Vagina (tissue), 2 donors: ENCODE measurements around the gene PDCD1. TPM values are rescaled to one million over a fixed set of nuclear protein-coding genes. Genes with fewer than 3 reads are reported as not detected.
"Not testable (repeated sequence)": the region's sequence is repeated elsewhere in the genome, so short reads cannot be mapped to it uniquely, and the experiment has no call there.

Source experiments
- DNase-seq, 2 donors: peaks; one replicate each; pipeline ENCODE4 v3.0.0-alpha.2; 2017; ENCODE audit errors: extremely low spot score in 2 of 2
- H3K27ac ChIP-seq: fragments of 200-600 bp; sonication (generic); one replicate; pipeline ENCODE4 v1.5.1; 2019
- H3K27me3 ChIP-seq: fragments of 200-600 bp; sonication (generic); one replicate; pipeline ENCODE4 v1.5.1; 2019
- H3K36me3 ChIP-seq, 2 donors: fragments of 200-600 bp; sonication (generic); one replicate each; pipeline ENCODE4 v1.5.1; 2017 to 2019
- H3K4me1 ChIP-seq: fragments of 200-600 bp; sonication (generic); one replicate; pipeline ENCODE4 v1.5.1; 2019
- H3K4me3 ChIP-seq, 2 donors: fragments of 200-600 bp; sonication (generic); 1 replicate in 1 of 2; 2 replicates in 1 of 2; pipeline ENCODE4 v1.5.1; 2016 to 2019
- H3K9me3 ChIP-seq: fragments of 200-600 bp; sonication (generic); one replicate; pipeline ENCODE4 v1.5.1; 2019
- POLR2A ChIP-seq, 2 donors: fragments of 450-650 bp; IDR thresholded peaks; one replicate each; pipeline ENCODE4 v1.6.1; 2017; ENCODE audit warnings: antibody characterized with exemption in 2 of 2, mild to moderate bottlenecking in 2 of 2, moderate library complexity in 2 of 2
- POLR2AphosphoS5 ChIP-seq, 2 donors: sonication (generic); formaldehyde crosslinking; IDR thresholded peaks; one replicate each; pipeline ENCODE4 v1.9.0; 2017; ENCODE audit warnings: antibody characterized with exemption in 2 of 2, mild to moderate bottlenecking in 2 of 2, low read depth in 1 of 2; ENCODE audit not compliant: insufficient read depth in 1 of 2
- intact Hi-C: fragments of 100-400 bp; cut with DNase I; formaldehyde crosslinking; loops from one replicate; pipeline ENCODE4 v1.15.1; 2023
- total RNA-seq: library from RNA; depleted of rRNA; stranded (reverse); fragments of >200 nt; gene quantifications from one replicate; pipeline ENCODE4 v1.2.3, GENCODE V29; 2016
- TF ChIP-seq, protein P1 (sequence below), 3 experiments: fragments of 450-650 bp in 2 of 3; fragments of 200-600 bp in 1 of 3; sonication (generic) in 1 of 3; IDR thresholded peaks; one replicate each; pipeline ENCODE4 v1.5.1; 2017 to 2019; ENCODE audit warnings: antibody characterized with exemption in 3 of 3, mild to moderate bottlenecking in 2 of 3, moderate library complexity in 2 of 3

Gene PDCD1
- 3.9 TPM for total RNA-seq

DNA sequence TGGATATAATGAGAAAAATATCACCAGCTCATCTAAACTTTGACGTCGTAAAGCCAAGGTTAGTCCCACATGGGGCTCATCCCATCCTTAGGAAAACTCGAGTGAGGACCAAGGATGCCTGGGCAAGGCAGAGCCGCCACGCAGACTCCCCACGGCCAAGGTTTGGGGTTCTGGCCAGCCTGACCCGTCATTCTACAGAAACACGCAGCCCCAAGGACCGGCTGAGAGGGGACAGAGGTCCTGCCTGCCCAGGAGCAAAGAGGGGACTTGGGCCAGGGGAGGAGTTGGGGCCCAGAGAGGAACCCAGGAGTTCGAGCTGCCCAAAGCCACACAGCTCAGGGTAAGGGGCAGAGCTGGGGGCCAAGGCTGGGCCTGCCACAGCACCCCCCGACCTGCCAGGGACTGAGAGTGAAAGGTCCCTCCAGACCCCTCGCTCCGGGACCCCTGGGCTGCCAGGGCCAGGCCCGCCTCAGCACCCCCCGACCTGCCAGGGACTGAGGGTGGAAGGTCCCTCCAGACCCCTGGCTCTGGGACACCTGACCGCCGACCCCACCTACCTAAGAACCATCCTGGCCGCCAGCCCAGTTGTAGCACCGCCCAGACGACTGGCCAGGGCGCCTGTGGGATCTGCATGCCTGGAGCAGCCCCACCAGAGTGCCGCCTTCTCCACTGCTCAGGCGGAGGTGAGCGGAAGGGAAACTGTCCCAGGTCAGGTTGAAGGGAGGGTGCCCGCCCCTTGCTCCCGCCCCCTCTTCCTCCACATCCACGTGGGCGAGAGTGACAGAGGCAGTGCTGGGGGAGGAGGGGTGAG lies at the start of gene PDCD1:
PDCD1 (minus strand) TSS at position 689 of the 811 bp plus-strand sequence; CDS start at position 633, 56 bp downstream.
- no peaks in the 10 kb centered on the region for H3K9me3 ChIP-seq
- H3K4me1 ChIP-seq = peaks cover 27% of the 10 kb centered on the region
- TF ChIP-seq, protein P1, sequence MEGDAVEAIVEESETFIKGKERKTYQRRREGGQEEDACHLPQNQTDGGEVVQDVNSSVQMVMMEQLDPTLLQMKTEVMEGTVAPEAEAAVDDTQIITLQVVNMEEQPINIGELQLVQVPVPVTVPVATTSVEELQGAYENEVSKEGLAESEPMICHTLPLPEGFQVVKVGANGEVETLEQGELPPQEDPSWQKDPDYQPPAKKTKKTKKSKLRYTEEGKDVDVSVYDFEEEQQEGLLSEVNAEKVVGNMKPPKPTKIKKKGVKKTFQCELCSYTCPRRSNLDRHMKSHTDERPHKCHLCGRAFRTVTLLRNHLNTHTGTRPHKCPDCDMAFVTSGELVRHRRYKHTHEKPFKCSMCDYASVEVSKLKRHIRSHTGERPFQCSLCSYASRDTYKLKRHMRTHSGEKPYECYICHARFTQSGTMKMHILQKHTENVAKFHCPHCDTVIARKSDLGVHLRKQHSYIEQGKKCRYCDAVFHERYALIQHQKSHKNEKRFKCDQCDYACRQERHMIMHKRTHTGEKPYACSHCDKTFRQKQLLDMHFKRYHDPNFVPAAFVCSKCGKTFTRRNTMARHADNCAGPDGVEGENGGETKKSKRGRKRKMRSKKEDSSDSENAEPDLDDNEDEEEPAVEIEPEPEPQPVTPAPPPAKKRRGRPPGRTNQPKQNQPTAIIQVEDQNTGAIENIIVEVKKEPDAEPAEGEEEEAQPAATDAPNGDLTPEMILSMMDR (IDR thresholded peaks at IDR 0.05) = no peak
- TF ChIP-seq POLR2AphosphoS5 (IDR thresholded peaks at IDR 0.05; ENCODE audit: insufficient read depth in 1 of 2, low read depth in 1 of 2) (no peak), POLR2A (IDR thresholded peaks at IDR 0.05) (no peak)
- intact Hi-C loops = no loop called here
- no peaks in the 10 kb centered on the region for H3K27me3 ChIP-seq
- peak within 1 kb of the TSS; percentile 27 to 34 for H3K4me3 ChIP-seq
- no peaks in the 10 kb centered on the region for H3K36me3 ChIP-seq
- H3K27ac ChIP-seq = peak within 1 kb of the TSS; percentile 90
- DNase-seq = no peak

DNA sequence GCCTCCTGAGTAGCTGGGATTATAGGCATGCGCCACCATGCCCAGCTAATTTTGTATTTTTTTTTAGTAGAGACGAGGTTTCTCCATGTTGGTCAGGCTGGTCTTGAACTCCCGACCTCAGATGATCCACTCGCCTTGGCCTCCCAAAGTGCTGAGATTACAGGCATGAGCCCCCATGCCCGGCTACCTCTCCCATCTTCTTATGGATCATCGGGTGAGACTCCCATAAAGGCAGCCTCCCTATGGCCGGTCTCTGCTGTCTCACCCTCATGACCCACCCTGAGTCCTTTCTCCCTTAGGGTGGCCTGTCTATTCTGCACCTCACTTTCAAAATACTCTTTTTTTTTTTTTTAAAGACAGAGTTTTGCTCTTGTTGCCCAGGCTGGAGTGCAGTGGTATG lies 49.1 kb upstream of the PDCD1 start:
- H3K9me3 ChIP-seq, H3K27me3 ChIP-seq, H3K36me3 ChIP-seq, H3K4me1 ChIP-seq, intact Hi-C loops, H3K27ac ChIP-seq, DNase-seq, H3K4me3 ChIP-seq: not testable (repeated sequence)

DNA sequence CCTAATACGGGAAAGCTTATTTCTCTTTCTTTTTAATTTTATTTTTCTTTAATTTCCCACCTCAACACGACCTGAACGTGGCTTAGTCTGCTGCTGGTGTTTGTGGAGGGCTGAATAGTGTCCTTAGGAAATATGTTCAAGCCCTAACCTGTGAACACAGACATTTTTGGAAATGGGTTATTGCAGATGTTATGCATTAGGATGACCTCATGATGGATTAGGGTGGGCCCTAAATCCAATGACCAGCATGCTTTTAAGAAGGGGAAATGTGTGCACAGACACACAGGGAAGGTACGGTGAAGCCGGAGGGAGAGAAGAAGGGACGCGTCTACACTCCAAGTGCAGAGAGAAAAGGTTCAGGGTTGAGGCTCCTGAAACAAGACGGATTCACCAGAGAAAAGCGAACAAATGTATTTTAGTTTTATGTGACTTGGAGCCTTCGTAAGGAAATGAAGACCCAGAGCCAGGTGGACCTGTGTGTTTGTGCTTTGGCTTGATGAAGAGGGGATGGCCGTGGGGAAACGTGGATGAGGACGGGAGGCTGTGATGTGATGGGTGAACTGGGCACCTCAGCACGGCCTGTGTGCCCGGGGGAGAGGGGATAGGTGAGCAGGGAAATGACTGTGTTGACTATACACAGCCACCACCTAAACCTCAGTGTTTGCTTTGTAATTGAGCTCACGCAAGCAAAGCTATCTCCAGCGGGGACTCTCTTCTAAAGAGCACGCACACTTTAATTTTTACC lies 48.3 kb upstream of the PDCD1 start:
- DNase-seq = no peak
- intact Hi-C loops = no loop called here
- H3K4me3 ChIP-seq = no peak overlapping the region
- peaks cover 7% of the 10 kb centered on the region for H3K4me1 ChIP-seq
- H3K27ac ChIP-seq = no peak overlapping the region
- no peaks in the 10 kb centered on the region for H3K27me3 ChIP-seq
- H3K36me3 ChIP-seq = no peaks in the 10 kb centered on the region
- TF ChIP-seq, protein P1 (IDR thresholded peaks at IDR 0.05) = no peak
- TF ChIP-seq POLR2A (IDR thresholded peaks at IDR 0.05) (no peak), POLR2AphosphoS5 (IDR thresholded peaks at IDR 0.05; ENCODE audit: insufficient read depth in 1 of 2, low read depth in 1 of 2) (no peak)
- no peaks in the 10 kb centered on the region for H3K9me3 ChIP-seq

DNA sequence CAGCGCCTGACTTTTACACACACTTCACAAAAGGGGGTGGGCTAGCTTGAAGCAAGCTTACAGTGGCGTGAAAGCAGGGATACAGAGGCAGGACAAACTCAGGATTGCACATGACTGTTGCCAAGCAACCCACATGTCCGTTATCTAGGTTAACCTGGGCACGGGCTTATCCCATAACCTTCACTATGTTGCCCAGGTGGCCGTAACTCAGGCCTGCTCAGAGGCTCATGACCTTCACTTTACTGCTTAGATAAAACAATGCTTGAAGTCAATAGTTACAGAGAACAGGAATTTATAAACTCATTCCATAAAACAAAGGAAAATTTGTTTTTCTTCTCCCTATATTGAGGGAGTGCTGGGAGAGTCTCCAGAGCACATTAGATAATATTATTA lies 47.7 kb upstream of the PDCD1 start:
- intact Hi-C loops, DNase-seq: not testable (repeated sequence)

DNA sequence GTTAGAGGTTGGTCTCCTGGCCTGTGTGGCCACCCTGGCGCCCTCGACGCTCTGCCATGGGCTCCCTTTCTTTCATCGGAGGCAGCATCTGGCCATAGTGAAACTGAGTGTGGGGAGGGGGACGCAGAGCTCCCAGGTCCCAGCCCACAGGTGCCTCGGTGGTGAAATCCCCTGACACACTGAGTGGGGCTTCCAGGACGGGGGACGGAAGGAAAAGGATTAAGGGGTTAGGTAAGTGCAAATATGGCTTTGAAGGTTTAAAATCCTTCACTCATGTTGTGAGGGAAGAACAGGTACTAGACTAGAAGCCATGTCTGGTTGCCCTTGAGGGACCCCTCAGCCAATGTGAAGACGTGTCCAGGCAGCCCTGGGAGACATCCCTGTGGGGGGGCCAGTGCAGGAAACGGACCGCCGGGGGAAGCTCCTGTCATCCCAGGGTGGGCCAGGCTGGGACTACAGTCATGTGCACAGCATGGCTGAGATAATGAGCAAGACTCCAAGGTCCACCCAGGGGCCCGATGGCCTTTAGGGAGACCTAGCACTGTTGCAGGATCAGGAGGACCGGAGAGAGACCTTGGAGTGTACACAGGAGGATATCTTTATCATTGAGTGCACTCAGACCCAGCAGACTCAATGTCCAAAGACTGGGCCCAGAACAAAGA lies 47.2 kb upstream of the PDCD1 start:
- TF ChIP-seq, protein P1 (IDR thresholded peaks at IDR 0.05) = no peak
- TF ChIP-seq POLR2A (IDR thresholded peaks at IDR 0.05) = no peak
- no peak for TF ChIP-seq POLR2AphosphoS5 (IDR thresholded peaks at IDR 0.05; ENCODE audit: insufficient read depth in 1 of 2, low read depth in 1 of 2)
- intact Hi-C loops = no loop called here
- Histone ChIP-seq H3K4me3 (no peak overlapping the region), H3K27ac (no peak overlapping the region), H3K9me3 (no peaks in the 10 kb centered on the region), H3K27me3 (no peaks in the 10 kb centered on the region), H3K36me3 (no peaks in the 10 kb centered on the region), H3K4me1 (peaks cover 19% of the 10 kb centered on the region)
- no peak for DNase-seq

More for the DNA sequence above, 47.7 kb upstream of the PDCD1 start:
- not testable (repeated sequence) for H3K36me3 ChIP-seq, H3K4me3 ChIP-seq, H3K27me3 ChIP-seq, H3K27ac ChIP-seq, H3K9me3 ChIP-seq
- H3K4me1 ChIP-seq = peaks cover 14% of the 10 kb centered on the region
